ENCODE results near the gene HAGHL.

- TF ChIP-seq POLR2A (IDR thresholded peaks at IDR 0.05; ENCODE audit: low read depth, low read length) (no peak), POLR2AphosphoS5 (IDR thresholded peaks at IDR 0.05; ENCODE audit: low read depth, low read length) (no peak), TAF1 (IDR thresholded peaks at IDR 0.05; ENCODE audit: low read depth, low read length) (no peak)
Observed at GRCh38 chr16:685967-686366, 40.9 kb upstream of the HAGHL start.

All from GM12891 (cell line).